Embryonic facial prominence (tissue), 1 donor: ENCODE data around the gene DGKE.

Experiments used
- DNase-seq: peaks from one replicate; pipeline ENCODE4 v3.0.0-alpha.2; 2016; ENCODE audit errors: extremely low spot score

The DGKE gene

GRCh38 chr17:56849131-56849530, 15.2 kb downstream of the DGKE start:
- no peak for DNase-seq

DNA sequence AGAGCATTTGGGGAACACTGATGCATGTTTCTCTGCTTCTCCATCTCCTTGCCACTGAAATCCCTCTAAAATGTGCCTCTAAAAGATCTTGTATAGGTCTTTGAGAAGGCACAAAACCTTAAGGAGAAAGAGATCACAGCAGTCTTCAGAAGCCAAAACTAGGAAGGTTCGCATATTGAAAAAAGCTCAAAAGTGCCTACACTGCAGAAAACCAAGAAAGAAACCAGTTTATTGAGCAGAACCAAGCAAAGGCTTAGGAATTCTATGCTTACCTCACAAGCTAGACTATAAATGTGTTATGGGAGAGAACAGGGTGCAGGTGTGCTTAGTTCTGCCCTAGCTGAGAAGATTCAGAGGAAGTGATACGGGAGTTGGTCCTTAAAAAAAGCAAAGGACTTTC, 16.6 kb downstream of the DGKE start:
- DNase-seq = no peak

DNA sequence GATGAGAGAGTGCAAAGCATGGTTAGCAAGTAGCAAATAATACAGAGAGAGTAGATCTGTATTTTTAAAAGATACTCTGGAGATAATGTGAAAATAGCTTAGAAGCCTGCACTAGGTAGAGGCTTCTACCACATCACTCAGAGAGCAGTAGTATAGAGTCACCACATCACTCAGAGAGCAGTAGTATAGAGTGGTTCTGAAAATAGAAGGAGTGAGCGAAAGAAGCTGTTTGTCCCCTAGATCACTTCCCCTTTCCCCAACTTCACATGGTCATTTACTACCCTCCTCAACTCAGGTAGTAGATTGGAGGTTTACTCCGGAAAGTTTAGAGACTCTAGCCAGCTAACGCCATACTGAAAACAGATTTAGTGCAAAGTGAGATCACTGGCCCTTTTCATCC, 17.1 kb downstream of the DGKE start:
- DNase-seq = no peak

DNA sequence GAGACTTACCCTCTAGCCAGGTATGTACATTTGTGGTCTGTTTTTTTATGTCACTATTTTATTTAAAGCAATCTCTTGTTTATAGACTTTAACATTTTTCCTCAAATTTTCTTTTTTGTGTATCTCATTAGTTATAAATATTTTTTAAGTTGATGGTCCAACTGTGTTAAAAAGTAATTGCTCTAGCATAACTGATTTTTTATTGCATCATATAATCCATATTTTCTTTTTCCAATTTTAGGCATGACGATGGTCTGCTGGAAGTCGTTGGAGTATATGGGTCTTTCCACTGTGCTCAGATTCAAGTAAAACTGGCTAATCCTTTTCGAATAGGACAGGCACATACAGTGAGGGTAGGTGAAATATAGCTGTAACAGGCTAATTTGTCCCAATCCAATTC, 27.9 kb downstream of the DGKE start:
- DNase-seq = no peak

DNA sequence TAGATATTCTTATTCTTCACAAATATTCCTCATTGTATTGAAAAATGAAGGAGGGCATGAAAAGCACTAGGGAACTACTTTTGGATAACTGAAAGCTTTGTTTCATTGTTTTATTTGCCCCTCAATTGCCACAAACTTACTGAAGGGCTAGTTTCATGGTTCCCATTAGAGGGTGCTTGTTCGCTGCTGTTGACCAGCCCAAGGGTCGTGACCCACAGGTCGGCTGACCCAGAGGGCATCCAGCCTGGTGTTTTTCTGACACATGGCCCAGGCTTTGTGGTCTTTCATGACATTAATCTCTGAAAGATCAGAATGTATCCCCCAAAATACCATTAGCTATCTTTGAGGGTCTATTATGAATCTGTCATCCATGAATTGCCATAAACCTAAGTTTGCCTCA, 30.0 kb downstream of the DGKE start:
- no peak for DNase-seq

DNA sequence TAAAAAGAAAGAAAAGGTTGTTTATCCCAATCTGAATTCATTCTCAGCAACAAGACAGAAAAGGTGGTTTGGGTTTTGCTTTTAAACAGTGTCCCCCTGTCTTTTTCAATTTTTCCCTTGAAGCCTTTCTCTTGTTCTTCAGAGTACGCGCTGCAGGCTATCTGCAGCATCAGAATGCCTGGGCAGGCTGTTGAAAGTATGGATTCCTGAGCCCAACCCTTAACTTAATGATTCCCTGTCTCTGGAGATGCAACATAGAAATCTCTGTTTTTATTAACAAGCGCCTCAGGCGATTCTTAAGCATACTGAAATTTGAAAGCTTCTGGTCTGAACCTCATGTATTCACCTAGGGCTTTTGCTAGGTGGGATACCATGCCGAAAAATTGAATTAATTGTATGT, 32.1 kb downstream of the DGKE start:
- DNase-seq = no peak

DNA sequence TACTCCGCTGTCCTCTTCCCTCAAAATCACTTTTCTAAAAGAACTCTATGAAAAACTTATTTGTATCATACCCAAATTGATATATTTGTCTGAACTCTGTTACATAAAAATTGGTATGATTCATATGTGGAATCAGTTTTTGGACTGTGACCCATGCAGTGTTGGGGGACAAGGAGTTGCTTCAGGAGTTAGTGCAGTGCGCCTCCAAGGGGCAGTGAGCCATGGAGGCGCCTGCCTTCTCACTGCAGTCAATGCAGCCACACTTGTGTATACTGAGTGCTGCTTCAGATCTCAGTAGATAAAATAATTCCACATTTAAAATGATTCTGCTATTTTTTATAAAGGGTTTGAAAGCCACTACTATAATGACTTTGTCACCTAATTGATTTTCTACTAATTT, 32.5 kb downstream of the DGKE start:
- no peak for DNase-seq

GRCh38 chr17:56867948-56868376, 34.0 kb downstream of the DGKE start:
- DNase-seq = no peak

DNA sequence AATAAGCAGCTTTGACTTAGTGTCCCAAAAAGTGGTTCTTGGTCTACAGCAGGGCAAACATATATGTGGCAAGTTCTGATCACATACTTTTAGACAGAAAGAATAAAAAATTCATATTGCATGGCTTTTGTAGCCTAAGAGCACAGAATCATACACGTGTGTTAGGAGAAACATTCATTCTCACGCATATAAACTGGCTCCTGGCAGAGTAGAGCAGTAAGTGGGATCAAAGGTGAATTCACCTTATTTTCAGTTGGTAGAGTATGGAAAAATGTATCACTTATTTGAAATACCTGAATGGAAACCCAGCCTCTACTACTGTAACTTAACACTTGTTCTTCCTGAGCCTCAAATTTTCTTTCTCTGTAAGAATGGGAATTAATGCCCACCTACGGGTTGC, 34.8 kb downstream of the DGKE start:
- DNase-seq = no peak

DNA sequence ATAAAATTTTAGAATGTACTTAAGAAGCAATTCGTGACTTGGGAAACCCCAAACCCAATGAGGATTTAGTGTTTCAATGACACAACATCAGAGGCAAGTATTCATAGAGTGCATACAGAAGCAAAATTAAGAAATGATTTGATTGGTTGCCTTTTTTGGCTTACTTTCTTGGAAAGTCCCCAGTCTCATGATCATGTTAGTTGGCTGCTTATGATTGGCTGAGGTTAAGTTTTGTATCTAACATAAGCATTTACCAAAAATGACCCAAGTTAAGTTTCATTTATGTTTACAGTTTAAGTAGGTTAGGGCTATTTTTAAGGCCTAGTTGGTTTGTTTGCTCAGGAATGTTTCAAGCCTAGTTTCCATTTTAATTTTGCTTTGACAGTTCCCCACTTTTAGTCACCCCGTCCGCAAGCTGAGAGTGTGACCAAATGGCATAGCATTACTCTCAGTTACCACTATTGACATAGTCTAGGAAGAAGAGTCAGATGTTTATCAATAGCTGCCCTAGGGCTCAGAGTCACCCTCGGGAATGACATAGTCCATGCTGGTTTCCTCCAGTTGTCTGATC, 36.2 kb downstream of the DGKE start:
- DNase-seq = no peak

DNA sequence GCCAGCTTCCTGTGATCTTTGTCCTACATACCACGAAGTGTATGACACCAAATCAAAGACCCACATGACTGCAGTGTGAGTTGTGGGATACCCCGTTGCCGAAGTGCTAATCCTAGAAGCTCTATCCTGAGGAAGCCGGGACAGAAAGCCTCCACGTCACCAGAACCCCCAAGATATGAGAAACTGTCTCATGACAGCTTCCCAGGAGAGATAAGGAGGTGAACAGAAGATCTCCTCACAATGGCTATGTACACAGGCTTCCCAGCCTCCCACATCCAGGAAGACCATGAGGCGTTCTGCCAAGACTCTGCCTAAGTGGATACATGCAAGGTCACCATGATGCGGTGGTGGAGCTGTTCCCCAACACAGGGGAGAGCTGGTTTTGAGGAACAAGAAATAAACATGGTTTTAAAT, 42.8 kb downstream of the DGKE start:
- DNase-seq = no peak

GRCh38 chr17:56879280-56879679, 45.3 kb downstream of the DGKE start:
- no peak for DNase-seq

- no peak for DNase-seq
These were observed 46.2 kb downstream of the DGKE start for GRCh38 chr17:56880133-56880532.

DNA sequence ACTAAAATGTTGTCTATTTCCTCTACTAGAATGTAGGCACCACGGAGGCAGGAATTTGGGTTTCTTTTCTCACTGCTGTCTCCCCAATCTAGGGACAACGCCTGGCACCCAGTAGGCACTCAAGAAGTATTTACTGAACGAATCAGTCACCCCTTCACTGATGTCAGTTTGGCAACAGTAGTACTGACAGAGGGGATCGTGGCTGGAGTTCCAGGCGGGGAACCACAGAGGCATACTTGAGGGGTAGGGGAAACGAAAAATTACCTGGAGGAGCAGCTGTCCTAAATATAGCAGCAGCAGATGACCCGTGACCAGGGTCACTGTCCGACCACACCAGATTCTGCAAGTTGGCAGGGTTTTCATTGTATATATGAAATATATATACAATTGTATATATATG, 46.6 kb downstream of the DGKE start:
- no peak for DNase-seq

DNA sequence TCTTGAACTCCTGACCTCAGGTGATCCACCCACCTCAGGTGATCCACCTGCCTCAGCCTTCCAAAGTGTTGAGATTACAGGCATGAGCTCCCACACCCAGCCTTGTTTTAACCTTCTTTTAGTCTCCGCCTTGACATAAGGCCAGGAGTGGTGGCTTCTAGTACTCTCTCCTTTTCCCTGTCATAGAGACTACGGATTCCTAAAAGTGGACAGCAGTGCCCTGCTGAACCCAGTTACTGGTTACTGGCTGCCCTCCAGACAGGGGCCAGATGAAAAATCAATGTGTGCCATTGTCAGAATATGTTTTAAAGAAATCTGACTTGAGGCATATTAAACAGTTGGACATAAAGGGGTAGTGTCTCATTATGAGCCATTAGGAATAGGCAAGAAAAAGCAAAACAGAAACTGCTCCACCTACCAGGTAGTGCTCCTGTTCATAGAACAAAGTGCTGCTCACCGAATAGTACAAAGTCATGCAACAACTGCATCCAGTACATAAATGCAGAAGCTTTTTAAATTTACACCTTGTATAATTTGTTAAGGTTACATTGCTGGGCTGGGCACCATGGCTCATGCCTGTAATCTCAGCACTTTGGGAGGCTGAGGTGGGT, 47.8 kb downstream of the DGKE start:
- no peak for DNase-seq

DNA sequence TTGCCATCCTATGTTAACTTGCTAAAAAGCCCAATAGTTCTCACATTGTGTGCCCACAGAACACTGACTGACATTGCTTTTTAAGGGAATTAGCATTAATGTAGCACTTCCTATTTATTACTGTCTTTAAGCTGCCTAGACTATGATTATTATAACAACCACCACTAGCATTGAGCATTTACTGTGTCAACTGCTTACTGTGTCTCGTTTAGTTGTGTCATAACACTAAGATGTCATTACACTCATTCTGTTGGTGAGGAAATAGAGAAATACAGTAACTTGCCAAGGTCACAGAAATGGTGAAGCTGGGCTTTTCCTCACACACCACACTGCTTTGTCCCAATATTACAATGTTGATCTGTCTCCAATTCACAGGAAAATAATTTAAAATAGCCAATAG, 49.7 kb downstream of the DGKE start:
- DNase-seq = no peak

DNA sequence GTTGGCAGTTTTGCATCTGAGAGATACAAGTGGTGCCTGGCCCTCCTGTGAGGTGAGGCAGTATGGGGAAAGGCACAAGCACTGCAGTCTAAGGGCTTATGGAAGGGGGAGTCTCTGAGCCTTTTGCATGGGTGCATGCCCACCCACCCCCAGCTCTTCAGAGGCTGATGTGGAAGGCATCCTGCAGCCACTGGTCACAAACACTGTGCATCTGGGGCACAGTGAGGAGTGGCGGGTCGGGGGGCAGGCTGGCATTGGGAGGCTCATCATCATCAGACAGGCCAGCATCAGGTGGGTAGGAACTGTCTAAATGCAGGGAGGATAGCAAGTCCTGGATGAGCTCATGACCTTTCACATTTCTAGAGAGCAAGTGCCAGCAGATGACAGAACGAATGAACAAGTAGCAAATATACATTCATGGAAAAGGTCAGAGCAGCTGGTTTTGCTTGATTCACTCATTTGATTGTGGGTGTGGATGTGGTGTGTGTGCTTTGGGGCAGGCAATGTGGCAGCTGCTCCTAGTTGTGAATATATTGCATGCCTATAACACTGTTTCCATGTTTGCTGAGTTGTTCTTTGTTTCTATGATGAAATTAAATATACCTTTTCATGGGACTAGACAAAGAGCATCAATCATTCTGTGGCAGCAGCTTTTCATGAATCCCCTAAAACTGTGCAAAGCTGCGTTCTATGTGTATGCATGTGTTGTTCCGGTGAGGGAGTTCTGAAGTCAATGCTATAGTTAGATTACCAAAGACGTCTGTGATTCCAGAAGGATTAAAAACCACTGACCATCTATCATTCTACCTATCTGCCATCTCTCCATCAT, 50.7 kb downstream of the DGKE start:
- no peak for DNase-seq

DNA sequence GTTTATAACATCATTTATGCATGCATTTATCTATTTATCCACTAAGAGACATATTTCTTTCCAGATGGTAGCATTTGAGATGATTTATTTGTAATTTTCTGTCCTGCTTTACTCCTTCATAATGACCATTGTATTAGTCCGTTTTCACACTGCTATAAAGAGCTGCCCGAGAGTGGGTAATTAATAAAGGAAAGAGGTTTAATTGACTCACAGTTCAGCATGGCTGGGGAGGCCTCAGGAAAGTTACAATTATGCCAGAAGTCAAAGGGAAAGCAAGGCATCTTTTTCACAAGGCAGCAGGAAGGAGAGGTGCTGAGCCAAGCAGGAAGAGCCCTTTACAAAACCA, 51.3 kb downstream of the DGKE start:
- no peak for DNase-seq

DNA sequence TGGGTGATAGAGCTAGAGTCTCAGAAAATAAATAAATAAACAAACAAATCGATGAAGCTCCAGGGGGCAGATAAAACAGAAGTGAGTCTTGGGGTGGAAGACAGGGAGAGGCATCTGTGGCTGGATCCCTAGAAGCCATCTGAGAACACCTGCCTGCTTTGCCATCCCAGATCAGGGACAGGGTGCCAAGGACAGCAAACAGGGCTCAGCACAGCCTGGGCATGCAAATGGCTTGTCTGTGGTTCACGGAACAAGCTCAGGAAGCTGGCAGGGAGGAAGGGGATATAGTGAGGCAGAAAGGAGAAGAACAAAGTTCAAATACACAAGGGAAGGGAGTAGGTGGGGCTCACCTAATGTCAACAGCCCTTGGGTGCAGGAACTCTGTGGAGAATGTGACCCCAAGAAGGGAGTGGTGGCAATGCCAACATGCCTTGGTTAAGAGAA, 52.4 kb downstream of the DGKE start:
- DNase-seq = no peak

GRCh38 chr17:56887105-56887504, 53.2 kb downstream of the DGKE start:
- DNase-seq = no peak

- no peak for DNase-seq
These were observed 53.9 kb downstream of the DGKE start for GRCh38 chr17:56887552-56888467.

- no peak for DNase-seq
These were observed 56.4 kb downstream of the DGKE start for GRCh38 chr17:56890390-56890789.
